GM12878 (cell line): ENCODE data around the gene RBMS3. TPM values are rescaled to one million over a fixed set of nuclear protein-coding genes. Genes with fewer than 3 reads are reported as not detected.
A peak's percentile ranks its signal among the peaks of the same experiment; 100 is the strongest.

Experiments used
- ATAC-seq: fragments of 200-7000 bp; cut with Tn5 transposase; 3 replicates; pipeline ENCODE4 v1.9.1; 2020; ENCODE audit warnings: mild to moderate bottlenecking, moderate library complexity
- BruUV-seq: library from RNA; stranded (reverse); fragments of 400-500 nt; replicated peaks from 2 replicates; lab custom pipeline; 2021; lab: Mats Ljungman, UMichigan
- CTCF ChIA-PET: fragments of 300-600 bp; sonication (Branson Sonifier 250); formaldehyde crosslinking; extraction: SDS; loops from one replicate; lab custom pipeline; 2021; ENCODE audit warnings: inconsistent platforms; lab: Yijun Ruan, JAX
- POLR2A ChIA-PET: fragments of 350-600 bp; formaldehyde crosslinking; extraction: SDS; loops from one replicate; lab custom pipeline; 2021; ENCODE audit warnings: inconsistent platforms; lab: Charles Lee
- RAD21 ChIA-PET: fragments of 300-600 bp; sonication (Branson Sonifier 250); formaldehyde crosslinking; loops from one replicate; lab custom pipeline; 2023; ENCODE audit warnings: antibody characterized with exemption; ENCODE audit not compliant: unreplicated experiment; lab: Charles Lee
- SMC1A ChIA-PET: fragments of 300-600 bp; sonication (Branson Sonifier 250); formaldehyde crosslinking; loops from one replicate; lab custom pipeline; 2023; ENCODE audit not compliant: unreplicated experiment, uncharacterized antibody; lab: Charles Lee
- DNase-seq: peaks from one replicate; pipeline ENCODE4 v3.0.0-alpha.2; 2011; ENCODE audit warnings: low read depth, low spot score
- FAIRE-seq: peaks from 3 replicates; lab custom pipeline; 2011; peaks lifted over from hg19 to GRCh38; lab: Jason Lieb, UNC
- H2AFZ ChIP-seq: 2 replicates; pipeline ENCODE4 v1.6.0; 2011; ENCODE audit warnings: low read depth, low read length, control low read depth; ENCODE audit not compliant: control insufficient read depth
- H3K27ac ChIP-seq: 2 replicates; pipeline ENCODE4 v1.5.1; 2011; ENCODE audit warnings: control low read depth; ENCODE audit not compliant: control insufficient read depth, insufficient read depth
- H3K27me3 ChIP-seq, 2 experiments: replicated peaks in 1 of 2; 2 replicates each; pipeline versions ENCODE4 v1.6.0 to v1.6.1; 2011; ENCODE audit warnings: low read length in 1 of 2; ENCODE audit not compliant: control insufficient read depth in 2 of 2, insufficient read depth in 2 of 2
- H3K36me3 ChIP-seq, 2 experiments: 2 replicates each; pipeline ENCODE4 v1.5.1; 2011; ENCODE audit warnings: low read length in 1 of 2; ENCODE audit not compliant: control insufficient read depth in 2 of 2, insufficient read depth in 2 of 2
- H3K4me1 ChIP-seq: 2 replicates; pipeline ENCODE4 v1.6.1; 2011; ENCODE audit warnings: mild to moderate bottlenecking, low read length, moderate library complexity, mixed read lengths; ENCODE audit not compliant: control insufficient read depth, insufficient read depth
- H3K4me2 ChIP-seq: 2 replicates; pipeline ENCODE4 v1.6.0; 2011; ENCODE audit warnings: control low read depth; ENCODE audit not compliant: control insufficient read depth, insufficient read depth
- H3K4me3 ChIP-seq: fragments of 200-600 bp; sonication (generic); 2 replicates; pipeline ENCODE4 v1.5.1; 2016
- H3K79me2 ChIP-seq: 2 replicates; pipeline ENCODE4 v1.6.0; 2011; ENCODE audit warnings: low read length; ENCODE audit not compliant: control insufficient read depth, insufficient read depth
- H3K9ac ChIP-seq: 2 replicates; pipeline ENCODE4 v1.8.0; 2011; ENCODE audit warnings: low read length, control low read depth, mixed read lengths; ENCODE audit not compliant: control insufficient read depth, insufficient read depth
- H3K9me3 ChIP-seq: replicated peaks from 3 replicates; pipeline ENCODE4 v1.5.1; 2011; ENCODE audit warnings: mild to moderate bottlenecking, low read length; ENCODE audit not compliant: control insufficient read depth, insufficient read depth
- H4K20me1 ChIP-seq: 2 replicates; pipeline ENCODE4 v1.6.0; 2011; ENCODE audit not compliant: control insufficient read depth, insufficient read depth
- MTA3 ChIP-seq: IDR thresholded peaks from 2 replicates; pipeline ENCODE4 v1.6.1; 2012; ENCODE audit warnings: low read length, inconsistent platforms, borderline replicate concordance
- NR2C1 ChIP-seq: fragments of 450-650 bp; IDR thresholded peaks from 2 replicates; pipeline ENCODE4 v1.6.1; 2017; ENCODE audit warnings: antibody characterized with exemption, mild to moderate bottlenecking, moderate library complexity
- REST ChIP-seq: IDR thresholded peaks from 2 replicates; pipeline ENCODE4 v1.6.1; 2012; ENCODE audit warnings: mild to moderate bottlenecking, low read depth, low read length
- TARDBP ChIP-seq: IDR thresholded peaks from 2 replicates; pipeline ENCODE4 v1.6.1; 2016; ENCODE audit warnings: borderline replicate concordance
- WGBS: methylation state at CpG from one replicate; pipeline ENCODE4 v1.1.6; 2016; ENCODE audit warnings: low lambda C conversion rate; ENCODE audit not compliant: insufficient replicate concordance, insufficient coverage; ENCODE audit errors: missing lambda C conversion rate; 5-methylcytosine and 5-hydroxymethylcytosine counted together
- in situ Hi-C: fragments of 300-500 bp; cut with MboI; formaldehyde crosslinking; loops from 9 replicates; pipeline ENCODE4 v1.14.3; 2018; ENCODE audit warnings: mixed read lengths
- intact Hi-C: fragments of 100-400 bp; cut with micrococcal nuclease; formaldehyde crosslinking; loops from one replicate; pipeline ENCODE4 v1.14.2; 2022; ENCODE audit not compliant: unreplicated experiment
- polyA plus RNA-seq, 11 experiments: library from polyadenylated mRNA; depleted of rRNA in 4 of 11; unstranded in 6 of 11; stranded (reverse) in 5 of 11; fragments of >200 nt; fragmentation: Nextera tagmentation in 4 of 11; fragmentation: Illumina TruSeq in 1 of 11; extraction: Ambion mirVana in 4 of 11; extraction: Trizol in 1 of 11; gene quantifications; 1 replicate in 1 of 11; 2 replicates in 10 of 11; pipeline versions ENCODE4 v1.2.1 to v1.2.3, GENCODE V29; 2011 to 2016; ENCODE audit warnings: inconsistent platforms in 2 of 11, missing spikeins in 2 of 11, low read depth in 1 of 11
- total RNA-seq, 4 experiments: library from RNA; depleted of rRNA in 3 of 4; stranded (reverse); fragments of >200 nt in 3 of 4; fragmentation: Illumina TruSeq in 1 of 4; extraction: Trizol in 1 of 4; gene quantifications; 2 replicates each; pipeline versions ENCODE4 v1.2.1 to v1.2.3, GENCODE V29; 2013 to 2021
- TF ChIP-seq, protein P1 (sequence below): fragments of 450-650 bp; IDR thresholded peaks from 2 replicates; pipeline ENCODE4 v1.6.1; 2017; ENCODE audit warnings: mild to moderate bottlenecking, moderate library complexity

Gene RBMS3
- total and polyA plus RNA-seq, 10 of the 15 experiments (the other 5 are each of a cell fraction or from before 2014, with no cell fraction given): 0.79 to 4.7 (median 3.1) TPM

- TF ChIP-seq, protein P1, sequence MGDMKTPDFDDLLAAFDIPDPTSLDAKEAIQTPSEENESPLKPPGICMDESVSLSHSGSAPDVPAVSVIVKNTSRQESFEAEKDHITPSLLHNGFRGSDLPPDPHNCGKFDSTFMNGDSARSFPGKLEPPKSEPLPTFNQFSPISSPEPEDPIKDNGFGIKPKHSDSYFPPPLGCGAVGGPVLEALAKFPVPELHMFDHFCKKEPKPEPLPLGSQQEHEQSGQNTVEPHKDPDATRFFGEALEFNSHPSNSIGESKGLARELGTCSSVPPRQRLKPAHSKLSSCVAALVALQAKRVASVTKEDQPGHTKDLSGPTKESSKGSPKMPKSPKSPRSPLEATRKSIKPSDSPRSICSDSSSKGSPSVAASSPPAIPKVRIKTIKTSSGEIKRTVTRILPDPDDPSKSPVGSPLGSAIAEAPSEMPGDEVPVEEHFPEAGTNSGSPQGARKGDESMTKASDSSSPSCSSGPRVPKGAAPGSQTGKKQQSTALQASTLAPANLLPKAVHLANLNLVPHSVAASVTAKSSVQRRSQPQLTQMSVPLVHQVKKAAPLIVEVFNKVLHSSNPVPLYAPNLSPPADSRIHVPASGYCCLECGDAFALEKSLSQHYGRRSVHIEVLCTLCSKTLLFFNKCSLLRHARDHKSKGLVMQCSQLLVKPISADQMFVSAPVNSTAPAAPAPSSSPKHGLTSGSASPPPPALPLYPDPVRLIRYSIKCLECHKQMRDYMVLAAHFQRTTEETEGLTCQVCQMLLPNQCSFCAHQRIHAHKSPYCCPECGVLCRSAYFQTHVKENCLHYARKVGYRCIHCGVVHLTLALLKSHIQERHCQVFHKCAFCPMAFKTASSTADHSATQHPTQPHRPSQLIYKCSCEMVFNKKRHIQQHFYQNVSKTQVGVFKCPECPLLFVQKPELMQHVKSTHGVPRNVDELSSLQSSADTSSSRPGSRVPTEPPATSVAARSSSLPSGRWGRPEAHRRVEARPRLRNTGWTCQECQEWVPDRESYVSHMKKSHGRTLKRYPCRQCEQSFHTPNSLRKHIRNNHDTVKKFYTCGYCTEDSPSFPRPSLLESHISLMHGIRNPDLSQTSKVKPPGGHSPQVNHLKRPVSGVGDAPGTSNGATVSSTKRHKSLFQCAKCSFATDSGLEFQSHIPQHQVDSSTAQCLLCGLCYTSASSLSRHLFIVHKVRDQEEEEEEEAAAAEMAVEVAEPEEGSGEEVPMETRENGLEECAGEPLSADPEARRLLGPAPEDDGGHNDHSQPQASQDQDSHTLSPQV: no peak
- no peak for TF ChIP-seq TARDBP
- TF ChIP-seq MTA3: no peak
Observed at GRCh38 chr3:29720665-29721064, 439.8 kb downstream of the RBMS3 start (continued).

- no peak overlapping the region for H3K4me2 ChIP-seq
- TF ChIP-seq REST (peak; percentile 67), NR2C1 (no peak)
- CTCF ChIA-PET: no interaction called here
- H3K27me3 ChIP-seq: no peaks in the 10 kb centered on the region
- no peaks in the 10 kb centered on the region for H3K79me2 ChIP-seq
- BruUV-seq: no TSS peak
- WGBS: 4% methylated on average over 2 of the region's 2 CpGs
- POLR2A ChIA-PET: no interaction called here
- H4K20me1 ChIP-seq: no peaks in the 10 kb centered on the region
- H3K4me1 ChIP-seq: no peaks in the 10 kb centered on the region
- RAD21 ChIA-PET: no interaction called here
- no peak overlapping the region for H3K9ac ChIP-seq
- SMC1A ChIA-PET: no interaction called here
- no peak overlapping the region for H3K4me3 ChIP-seq
- no peaks in the 10 kb centered on the region; the same call in 2 of the 3 replicates for H3K9me3 ChIP-seq
- ATAC-seq (no peak), DNase-seq (no peak), FAIRE-seq (no peak)
- no peak overlapping the region for H2AFZ ChIP-seq
- no peaks in the 10 kb centered on the region for H3K36me3 ChIP-seq
- in situ Hi-C loops: no loop called here
- no peak overlapping the region for H3K27ac ChIP-seq
- intact Hi-C loops: no loop called here
Observed at GRCh38 chr3:29721789-29722188, 440.9 kb downstream of the RBMS3 start.
